Heart left ventricle (tissue), 16 donors: ENCODE measurements around the gene NEUROG1. TPM values are rescaled to one million over a fixed set of nuclear protein-coding genes. Genes with fewer than 3 reads are reported as not detected.

Source experiments
- ATAC-seq, 4 donors: fragments of 200-7000 bp; cut with Tn5 transposase; one replicate each; pipeline ENCODE4 v1.9.1; 2020 to 2022; ENCODE audit warnings: moderate library complexity in 4 of 4, mild to moderate bottlenecking in 3 of 4, moderate number of reproducible peaks in 1 of 4
- DNase-seq, 5 donors: peaks; one replicate each; pipeline ENCODE4 v3.0.0-alpha.2; 2020
- H3K27ac ChIP-seq, 12 donors: fragments of 200-600 bp; sonication (generic) in 4 of 12; one replicate each; pipeline versions ENCODE4 v1.5.0 to v1.8.0; 2016 to 2022; ENCODE audit warnings: mild to moderate bottlenecking in 2 of 12
- H3K27me3 ChIP-seq, 9 donors: fragments of 200-600 bp; sonication (generic) in 2 of 9; one replicate each; pipeline versions ENCODE4 v1.5.1 to v1.8.0; 2016 to 2022; ENCODE audit warnings: mild to moderate bottlenecking in 3 of 9
- H3K36me3 ChIP-seq, 9 donors: fragments of 200-600 bp; sonication (generic) in 2 of 9; one replicate each; pipeline versions ENCODE4 v1.5.0 to v1.8.0; 2018 to 2022; ENCODE audit warnings: mild to moderate bottlenecking in 2 of 9
- H3K4me1 ChIP-seq, 12 donors: fragments of 200-600 bp; sonication (generic) in 4 of 12; one replicate each; pipeline versions ENCODE4 v1.5.0 to v1.8.0; 2016 to 2022; ENCODE audit warnings: mild to moderate bottlenecking in 3 of 12
- H3K4me3 ChIP-seq, 12 donors: fragments of 200-600 bp; sonication (generic) in 4 of 12; one replicate each; pipeline versions ENCODE4 v1.5.0 to v1.8.0; 2017 to 2022; ENCODE audit warnings: mild to moderate bottlenecking in 9 of 12, moderate library complexity in 4 of 12
- H3K9me3 ChIP-seq, 12 donors: fragments of 200-600 bp; sonication (generic) in 4 of 12; one replicate each; pipeline versions ENCODE4 v1.5.0 to v1.8.0; 2016 to 2022; ENCODE audit warnings: mild to moderate bottlenecking in 1 of 12
- POLR2A ChIP-seq, 2 donors: fragments of 450-650 bp; IDR thresholded peaks; one replicate each; pipeline ENCODE4 v1.6.1; 2017; ENCODE audit warnings: antibody characterized with exemption in 2 of 2, mild to moderate bottlenecking in 2 of 2, moderate library complexity in 2 of 2
- WGBS, 4 donors: extraction: QIAGEN DNeasy Blood & Tissue Kit in 2 of 4; methylation state at CpG; one replicate each; pipeline versions ENCODE4 v1.1.5 to v1.1.7; 2013 to 2018; 5-methylcytosine and 5-hydroxymethylcytosine counted together
- intact Hi-C, 10 donors: fragments of 100-400 bp; cut with DNase I; formaldehyde crosslinking; loops; one replicate each; pipeline versions ENCODE4 v1.11.1 to v1.14.2; 2022
- polyA plus RNA-seq, 2 donors: library from polyadenylated mRNA; stranded (reverse); fragments of 200-250 nt; gene quantifications; one replicate each; pipeline ENCODE4 v1.2.3, GENCODE V29; 2013
- total RNA-seq, 9 donors: library from RNA; depleted of rRNA in 2 of 9; stranded (reverse); fragments of >200 nt in 2 of 9; fragmentation: NEBNext Ultra II Directional in 3 of 9; extraction: Animal tissue kit (Norgen Biotek cat#: 25700) in 3 of 9; gene quantifications; one replicate each; pipeline versions ENCODE4 v1.1.0 to v1.2.4, GENCODE V29; 2016 to 2023
- TF ChIP-seq, protein P1 (sequence below), 12 donors: fragments of 200-600 bp; sonication (generic) in 4 of 12; IDR thresholded peaks; one replicate each; pipeline versions ENCODE4 v1.5.0 to v1.8.0; 2018 to 2022; ENCODE audit warnings: antibody characterized with exemption in 12 of 12, mild to moderate bottlenecking in 5 of 12
- donor health status: ischemic (EF 13 %, LVEDD 7.1; RV severe dilation, severe dysfunction).
- donor health status: healthy with polysubstance abuse.
- donor health status: DM: no; HTN: yes; CAD: no.
- donor health status: DM: no; HTN: no; CAD: no.
- donor health status: ischemic (EF 25% LVEDD 6.9; RV normal size, moderate dysfunction).
- donor health status: ischemic (EF 25% LVEDD 5.7; RV mildly dilated, moderate dysfunction).
- donor health status: healthy.
- donor health status: DM: yes; HTN: yes; CAD: no.
- donor health status: ischemic (EF 35%, LVEDD 5.7; RV mildly dilated, moderate dysfunction).
- donor health status: nonischemic (EF 11% LVEDD 7.7; RV severe dilation, severe dysfunction).
- donor health status: DM: yes; HTN: yes; CAD: no.
- donor health status: PGD.
- donor health status: ischemic (EF 29% LVEDD 5.4; RV normal size, mild dysfunction).
- donor health status: nonischemic (EF 23%, LVEDD 6.1; RV moderate dilation, normal function).

NEUROG1 gene
- total and polyA plus RNA-seq, 11 donors: not detected

- no peak for DNase-seq
These were observed 6.2 kb upstream of the NEUROG1 start for GRCh38 chr5:135541807-135542502.

DNA sequence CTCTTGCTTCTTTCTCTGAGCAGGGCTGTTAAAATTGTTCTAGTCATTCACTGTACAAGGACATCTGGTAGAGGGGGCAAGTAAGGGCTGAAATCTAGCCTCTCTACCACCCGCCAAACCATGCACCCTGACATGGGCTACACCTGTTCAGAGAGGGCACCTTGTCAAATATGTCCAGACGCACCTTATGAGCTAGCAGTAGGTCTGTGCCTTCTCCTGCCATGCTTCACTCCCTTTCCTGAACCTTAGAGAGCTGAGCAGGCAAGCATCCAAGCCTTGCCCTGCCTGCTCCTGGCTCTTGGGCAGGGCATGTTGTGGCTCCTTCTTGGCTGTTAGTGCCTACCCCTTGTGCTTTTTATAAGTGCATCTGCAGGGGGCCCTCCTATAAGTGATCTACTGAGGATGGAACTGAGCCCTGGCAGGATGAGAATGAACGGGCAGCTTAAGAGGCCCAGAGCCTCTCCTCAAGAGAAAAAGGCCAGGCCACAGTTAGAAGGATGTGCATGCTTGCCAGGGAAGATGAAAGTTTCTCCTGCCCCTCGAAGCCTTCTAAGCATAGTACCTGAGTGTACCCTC is 3.8 kb upstream of the NEUROG1 start:
- Histone ChIP-seq H3K27me3 (peaks cover 36 to 100% (median 80%) of the 10 kb centered on the region in 9 donors), H3K9me3 (no peaks in the 10 kb centered on the region), H3K36me3 (no peaks in the 10 kb centered on the region), H3K4me1 (peaks cover 0 to 35% (median 15%) of the 10 kb centered on the region in 12 donors), H3K4me3 (no peak overlapping the region), H3K27ac (no peak overlapping the region)
- WGBS, 4 donors: 63 to 70% (median 68%) methylated on average over 4 of the region's 4 CpGs
- no peak for TF ChIP-seq POLR2A (IDR thresholded peaks at IDR 0.05)
- TF ChIP-seq, protein P1, sequence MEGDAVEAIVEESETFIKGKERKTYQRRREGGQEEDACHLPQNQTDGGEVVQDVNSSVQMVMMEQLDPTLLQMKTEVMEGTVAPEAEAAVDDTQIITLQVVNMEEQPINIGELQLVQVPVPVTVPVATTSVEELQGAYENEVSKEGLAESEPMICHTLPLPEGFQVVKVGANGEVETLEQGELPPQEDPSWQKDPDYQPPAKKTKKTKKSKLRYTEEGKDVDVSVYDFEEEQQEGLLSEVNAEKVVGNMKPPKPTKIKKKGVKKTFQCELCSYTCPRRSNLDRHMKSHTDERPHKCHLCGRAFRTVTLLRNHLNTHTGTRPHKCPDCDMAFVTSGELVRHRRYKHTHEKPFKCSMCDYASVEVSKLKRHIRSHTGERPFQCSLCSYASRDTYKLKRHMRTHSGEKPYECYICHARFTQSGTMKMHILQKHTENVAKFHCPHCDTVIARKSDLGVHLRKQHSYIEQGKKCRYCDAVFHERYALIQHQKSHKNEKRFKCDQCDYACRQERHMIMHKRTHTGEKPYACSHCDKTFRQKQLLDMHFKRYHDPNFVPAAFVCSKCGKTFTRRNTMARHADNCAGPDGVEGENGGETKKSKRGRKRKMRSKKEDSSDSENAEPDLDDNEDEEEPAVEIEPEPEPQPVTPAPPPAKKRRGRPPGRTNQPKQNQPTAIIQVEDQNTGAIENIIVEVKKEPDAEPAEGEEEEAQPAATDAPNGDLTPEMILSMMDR (IDR thresholded peaks at IDR 0.05): no peak
- intact Hi-C loops: no loop called here
- no peak for ATAC-seq
- no peak for DNase-seq

More at GRCh38 chr5:135541807-135542502, 6.2 kb upstream of the NEUROG1 start:
- H3K9me3 ChIP-seq: no peaks in the 10 kb centered on the region
- H3K4me3 ChIP-seq: no peak overlapping the region
- H3K27ac ChIP-seq: no peak overlapping the region
- peaks cover 0 to 23% (median 17%) of the 10 kb centered on the region in 12 donors for H3K4me1 ChIP-seq
- WGBS, 4 donors: 24 to 46% (median 41%) methylated on average over 11 of the region's 11 CpGs
- intact Hi-C loops: no loop called here
- TF ChIP-seq POLR2A (IDR thresholded peaks at IDR 0.05): no peak
- TF ChIP-seq, protein P1 (IDR thresholded peaks at IDR 0.05): no peak
- no peak for ATAC-seq
- no peaks in the 10 kb centered on the region for H3K36me3 ChIP-seq
- H3K27me3 ChIP-seq: peaks cover 34 to 100% (median 76%) of the 10 kb centered on the region in 9 donors

- TF ChIP-seq POLR2A (IDR thresholded peaks at IDR 0.05): no peak
- TF ChIP-seq, protein P1 (IDR thresholded peaks at IDR 0.05): no peak
- Histone ChIP-seq H3K4me3 (no peak overlapping the region), H3K36me3 (no peaks in the 10 kb centered on the region), H3K27me3 (peaks cover 38 to 100% (median 77%) of the 10 kb centered on the region in 9 donors), H3K4me1 (peaks cover 0 to 22% (median 3%) of the 10 kb centered on the region in 12 donors), H3K9me3 (no peaks in the 10 kb centered on the region), H3K27ac (no peak overlapping the region)
- no peak for DNase-seq
- 75 to 93% (median 87%) methylated on average over 4 to 5 of the region's 5 CpGs for WGBS, 4 donors
- intact Hi-C loops: no loop called here
- ATAC-seq: no peak
These were observed 2.5 kb upstream of the NEUROG1 start for GRCh38 chr5:135538261-135538660.

- no peak for ATAC-seq
- intact Hi-C loops: no loop called here
- no peak for DNase-seq
- Histone ChIP-seq H3K4me1 (peaks cover 0 to 18% (median 0%) of the 10 kb centered on the region in 12 donors), H3K36me3 (no peaks in the 10 kb centered on the region), H3K27ac (no peak overlapping the region), H3K9me3 (no peaks in the 10 kb centered on the region), H3K4me3 (no peak overlapping the region), H3K27me3 (peaks cover 37 to 100% (median 80%) of the 10 kb centered on the region in 9 donors)
- no peak for TF ChIP-seq POLR2A (IDR thresholded peaks at IDR 0.05)
- TF ChIP-seq, protein P1 (IDR thresholded peaks at IDR 0.05): no peak
- WGBS, 4 donors: 73 to 88% (median 83%) methylated on average over 2 of the region's 2 CpGs
These were observed 2.0 kb upstream of the NEUROG1 start for GRCh38 chr5:135537745-135538144.
